ENCODE results near the gene CTNNA2. TPM values are rescaled to one million over a fixed set of nuclear protein-coding genes. Genes with fewer than 3 reads are reported as not detected.

Gene CTNNA2
- polyA plus RNA-seq, 1 of the 3 experiments (the other 2 are of a cell fraction): 0.30 TPM

DNA sequence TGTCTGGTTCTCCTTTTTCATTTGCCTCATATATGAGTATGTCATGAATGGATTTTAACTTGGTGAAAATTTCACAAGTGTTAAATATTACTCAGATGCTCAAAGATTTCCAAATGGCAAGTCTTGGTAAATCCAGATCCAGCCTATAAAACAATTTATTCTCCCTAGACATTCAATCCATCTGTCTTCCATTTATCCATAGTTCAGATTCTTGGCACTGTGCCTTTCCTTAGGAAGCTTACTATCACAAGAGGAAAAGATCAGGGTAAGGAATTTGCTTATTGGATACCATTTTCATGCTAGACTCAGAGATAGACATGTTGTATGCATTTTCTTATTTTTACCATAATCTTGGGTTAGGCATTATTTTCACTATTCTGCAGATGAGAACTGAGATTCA lies 864.2 kb downstream of the CTNNA2 start (continued):
- TF ChIP-seq, protein P1, sequence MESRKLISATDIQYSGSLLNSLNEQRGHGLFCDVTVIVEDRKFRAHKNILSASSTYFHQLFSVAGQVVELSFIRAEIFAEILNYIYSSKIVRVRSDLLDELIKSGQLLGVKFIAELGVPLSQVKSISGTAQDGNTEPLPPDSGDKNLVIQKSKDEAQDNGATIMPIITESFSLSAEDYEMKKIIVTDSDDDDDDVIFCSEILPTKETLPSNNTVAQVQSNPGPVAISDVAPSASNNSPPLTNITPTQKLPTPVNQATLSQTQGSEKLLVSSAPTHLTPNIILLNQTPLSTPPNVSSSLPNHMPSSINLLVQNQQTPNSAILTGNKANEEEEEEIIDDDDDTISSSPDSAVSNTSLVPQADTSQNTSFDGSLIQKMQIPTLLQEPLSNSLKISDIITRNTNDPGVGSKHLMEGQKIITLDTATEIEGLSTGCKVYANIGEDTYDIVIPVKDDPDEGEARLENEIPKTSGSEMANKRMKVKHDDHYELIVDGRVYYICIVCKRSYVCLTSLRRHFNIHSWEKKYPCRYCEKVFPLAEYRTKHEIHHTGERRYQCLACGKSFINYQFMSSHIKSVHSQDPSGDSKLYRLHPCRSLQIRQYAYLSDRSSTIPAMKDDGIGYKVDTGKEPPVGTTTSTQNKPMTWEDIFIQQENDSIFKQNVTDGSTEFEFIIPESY (IDR thresholded peaks at IDR 0.05; ENCODE audit: borderline replicate concordance, low read depth): no peak
- TF ChIP-seq RFX5 (IDR thresholded peaks at IDR 0.05; ENCODE audit: low read length) (no peak), GABPA (IDR thresholded peaks at IDR 0.05; ENCODE audit: low read depth) (no peak), EP300 (IDR thresholded peaks at IDR 0.05; ENCODE audit: borderline replicate concordance in 1 of 2, low read depth in 1 of 2, low read length in 1 of 2) (no peak), SIN3A (IDR thresholded peaks at IDR 0.05; ENCODE audit: borderline replicate concordance, low read depth, low read length) (no peak), RAD21 (IDR thresholded peaks at IDR 0.05; ENCODE audit: low read length) (no peak), FOXM1 (IDR thresholded peaks at IDR 0.05; ENCODE audit: low read depth) (no peak), RXRA (IDR thresholded peaks at IDR 0.05; ENCODE audit: borderline replicate concordance, low read depth) (no peak)

DNA sequence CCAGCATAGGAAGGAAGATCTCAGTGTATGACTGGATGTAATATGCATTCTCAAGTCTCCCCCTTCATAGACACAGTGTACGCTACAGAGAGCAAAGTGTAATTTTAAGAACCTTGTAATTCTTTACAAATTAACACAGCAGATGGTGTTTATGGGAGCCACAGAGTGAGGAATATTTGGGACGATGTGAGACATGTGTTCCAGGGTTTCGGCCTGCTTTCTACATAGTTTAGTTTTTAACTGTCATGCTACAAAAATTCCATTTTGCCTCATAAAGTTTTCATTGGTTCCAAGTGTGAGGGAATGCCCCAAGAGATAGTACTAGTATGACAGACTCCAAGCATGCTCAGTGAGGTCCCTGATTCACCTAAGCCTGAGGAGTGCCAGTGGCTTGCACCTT lies 867.9 kb downstream of the CTNNA2 start:
- POLR2A ChIA-PET: no interaction called here
- Histone ChIP-seq H2AFZ (ENCODE audit: low read depth) (no peak overlapping the region), H3K9ac (no peak overlapping the region), H3K27ac (ENCODE audit: low read depth in 2 of 2, low read length in 1 of 2) (no peak overlapping the region), H3K9me3 (no peaks in the 10 kb centered on the region), H3K9me2 (no peaks in the 10 kb centered on the region), H4K20me1 (ENCODE audit: insufficient read depth) (no peaks in the 10 kb centered on the region), H3K27me3 (ENCODE audit: insufficient read depth) (no peaks in the 10 kb centered on the region), H3K36me3 (replicated peaks in 1 of 2; ENCODE audit: control insufficient read depth in 1 of 2, insufficient read depth in 2 of 2, low read length in 1 of 2) (no peaks in the 10 kb centered on the region), H3K79me2 (ENCODE audit: insufficient read depth) (no peaks in the 10 kb centered on the region), H3K4me1 (ENCODE audit: control insufficient read depth in 1 of 2, insufficient read depth in 2 of 2, low read depth in 1 of 2, low read length in 1 of 2) (no peaks in the 10 kb centered on the region), H3K4me2 (no peak overlapping the region), H3F3A (replicated peaks; ENCODE audit: insufficient read depth) (no peaks in the 10 kb centered on the region), H3K4me3 (ENCODE audit: low read depth in 2 of 2, low read length in 1 of 2) (no peak overlapping the region)
- TF ChIP-seq SMC3 (IDR thresholded peaks at IDR 0.05; ENCODE audit: low read depth, low read length) (no peak), RFX5 (IDR thresholded peaks at IDR 0.05; ENCODE audit: low read length) (no peak), GATA2 (CRISPR knock-in tag; IDR thresholded peaks at IDR 0.05) (no peak)
- TF ChIP-seq, protein P2, sequence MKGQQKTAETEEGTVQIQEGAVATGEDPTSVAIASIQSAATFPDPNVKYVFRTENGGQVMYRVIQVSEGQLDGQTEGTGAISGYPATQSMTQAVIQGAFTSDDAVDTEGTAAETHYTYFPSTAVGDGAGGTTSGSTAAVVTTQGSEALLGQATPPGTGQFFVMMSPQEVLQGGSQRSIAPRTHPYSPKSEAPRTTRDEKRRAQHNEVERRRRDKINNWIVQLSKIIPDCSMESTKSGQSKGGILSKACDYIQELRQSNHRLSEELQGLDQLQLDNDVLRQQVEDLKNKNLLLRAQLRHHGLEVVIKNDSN (IDR thresholded peaks at IDR 0.05; ENCODE audit: borderline replicate concordance, low read depth): no peak
- WGBS (ENCODE audit: low lambda C conversion rate): 66% methylated on average over 3 of the region's 3 CpGs
- CTCF ChIA-PET: no interaction called here
- DNase-seq: no peak

DNA sequence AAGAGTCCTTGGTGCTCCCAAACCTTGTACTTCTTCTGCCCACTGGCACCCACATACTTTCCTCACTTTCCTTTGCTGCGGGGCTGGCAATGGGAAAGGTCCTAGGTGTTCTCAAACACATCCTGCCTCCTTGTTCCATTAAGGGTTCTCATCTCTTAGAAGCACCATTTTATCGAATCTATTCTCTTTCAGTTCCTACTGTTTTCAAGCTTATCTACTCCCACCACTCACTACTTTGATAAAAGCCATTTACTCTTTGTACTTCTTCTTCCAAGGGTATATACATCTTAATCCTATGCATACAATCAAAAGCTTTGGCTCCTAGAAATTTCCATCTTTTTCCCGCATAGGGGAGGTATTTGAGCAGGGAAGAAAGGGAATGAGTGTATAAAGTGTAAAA lies 868.8 kb downstream of the CTNNA2 start:
- Histone ChIP-seq H3K4me2 (no peak overlapping the region), H3K79me2 (ENCODE audit: insufficient read depth) (no peaks in the 10 kb centered on the region), H4K20me1 (ENCODE audit: insufficient read depth) (no peaks in the 10 kb centered on the region), H3K27ac (ENCODE audit: low read depth in 2 of 2, low read length in 1 of 2) (no peak overlapping the region), H3K4me1 (ENCODE audit: control insufficient read depth in 1 of 2, insufficient read depth in 2 of 2, low read depth in 1 of 2, low read length in 1 of 2) (no peaks in the 10 kb centered on the region), H3K36me3 (replicated peaks in 1 of 2; ENCODE audit: control insufficient read depth in 1 of 2, insufficient read depth in 2 of 2, low read length in 1 of 2) (no peaks in the 10 kb centered on the region), H3K9me3 (no peaks in the 10 kb centered on the region), H3F3A (replicated peaks; ENCODE audit: insufficient read depth) (no peaks in the 10 kb centered on the region), H3K9me2 (no peaks in the 10 kb centered on the region), H3K27me3 (ENCODE audit: insufficient read depth) (no peaks in the 10 kb centered on the region), H3K9ac (no peak overlapping the region), H3K4me3 (ENCODE audit: low read depth in 2 of 2, low read length in 1 of 2) (no peak overlapping the region), H2AFZ (ENCODE audit: low read depth) (no peak overlapping the region)
- ChIA-PET CTCF (no interaction called here), POLR2A (no interaction called here)
- TF ChIP-seq EZH2phosphoT487 (IDR thresholded peaks at IDR 0.05; ENCODE audit: borderline replicate concordance, low read depth) (no peak), NFIC (IDR thresholded peaks at IDR 0.05; ENCODE audit: borderline replicate concordance) (no peak), TEAD4 (IDR thresholded peaks at IDR 0.05; ENCODE audit: borderline replicate concordance, insufficient read depth) (no peak), ELF1 (IDR thresholded peaks at IDR 0.05) (no peak), SIN3A (IDR thresholded peaks at IDR 0.05; ENCODE audit: borderline replicate concordance, low read depth, low read length) (no peak)
- TF ChIP-seq, protein P1 (IDR thresholded peaks at IDR 0.05; ENCODE audit: borderline replicate concordance, low read depth): no peak
- WGBS (ENCODE audit: low lambda C conversion rate): 66% methylated on average over 3 of the region's 3 CpGs
- no peak for DNase-seq

All from SK-N-SH (cell line).